Caki2 (cell line): ENCODE measurements around the gene CYSRT1. TPM values are rescaled to one million over a fixed set of nuclear protein-coding genes. Genes with fewer than 3 reads are reported as not detected.
"Not testable (repeated sequence)": the region's sequence is repeated elsewhere in the genome, so short reads cannot be mapped to it uniquely, and the experiment has no call there.

Source experiments
- DNase-seq: peaks from one replicate; pipeline ENCODE4 v3.0.0-alpha.2; 2015; ENCODE audit warnings: low read depth
- in situ Hi-C: cut with HindIII; loops from 2 replicates; pipeline ENCODE4 v1.10.0; 2016; ENCODE audit warnings: low sequenced_read_pairs, low pct_unique_long_range_greater_than_20kb, mixed read lengths
- total RNA-seq: library from RNA; depleted of rRNA; stranded (reverse); fragments of >200 nt; shearing (Covaris generic); gene quantifications from 2 replicates; pipeline ENCODE4 v1.2.3, GENCODE V29; 2014; ENCODE audit warnings: low replicate concordance

The CYSRT1 gene
- total RNA-seq, 1 experiment from 2014 or later, result 0.61 TPM

- DNase-seq, result no peak
- in situ Hi-C loops, result no loop called here
Observed at GRCh38 chr9:137242269-137243203, 17.6 kb downstream of the CYSRT1 start.

- DNase-seq, in situ Hi-C loops: not testable (repeated sequence)
Observed at GRCh38 chr9:137243266-137243625, 18.3 kb downstream of the CYSRT1 start.

DNA sequence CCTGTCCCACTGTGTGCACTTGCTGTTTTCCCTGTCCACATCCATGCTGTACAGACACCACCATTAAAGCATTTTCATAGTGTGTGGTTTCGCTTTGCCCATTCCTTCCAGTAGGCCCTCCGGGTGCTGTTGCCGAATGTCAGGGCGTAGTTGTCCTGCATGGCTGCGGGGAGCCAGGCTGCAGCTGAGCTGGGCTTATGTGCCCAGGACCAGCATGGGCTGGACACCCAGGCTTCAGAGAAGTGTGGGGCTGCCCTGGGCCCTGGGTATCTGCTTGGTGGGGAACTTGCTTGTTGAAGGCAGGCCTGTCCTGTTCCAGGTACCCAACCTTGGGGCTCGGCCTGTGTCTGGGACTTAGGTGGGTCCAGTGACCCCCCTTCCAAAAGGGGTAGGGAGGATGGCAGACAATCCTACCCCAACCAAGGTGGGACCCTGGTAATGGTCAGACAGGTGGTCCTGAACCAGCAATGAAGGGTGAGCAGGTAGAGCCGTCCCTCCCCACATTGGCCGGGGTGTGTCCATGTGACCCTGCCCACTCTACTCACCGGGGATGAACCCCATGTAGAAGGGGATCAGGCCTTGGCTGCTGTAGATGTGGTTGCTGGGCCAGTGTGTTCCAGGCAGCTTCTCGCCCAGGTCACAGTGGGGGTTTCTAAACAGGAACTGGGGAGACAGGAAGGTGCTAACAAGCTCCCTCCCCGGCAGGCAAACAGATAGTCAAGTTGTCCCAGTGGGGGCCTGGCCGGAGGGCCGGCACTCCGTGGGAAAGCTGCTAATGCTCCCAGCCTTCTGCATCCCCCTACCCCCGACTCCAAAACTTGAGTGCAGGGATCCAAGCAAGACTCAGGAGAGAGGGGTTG lies 18.9 kb downstream of the CYSRT1 start:
- no peak for DNase-seq
- in situ Hi-C loops, result no loop called here

DNA sequence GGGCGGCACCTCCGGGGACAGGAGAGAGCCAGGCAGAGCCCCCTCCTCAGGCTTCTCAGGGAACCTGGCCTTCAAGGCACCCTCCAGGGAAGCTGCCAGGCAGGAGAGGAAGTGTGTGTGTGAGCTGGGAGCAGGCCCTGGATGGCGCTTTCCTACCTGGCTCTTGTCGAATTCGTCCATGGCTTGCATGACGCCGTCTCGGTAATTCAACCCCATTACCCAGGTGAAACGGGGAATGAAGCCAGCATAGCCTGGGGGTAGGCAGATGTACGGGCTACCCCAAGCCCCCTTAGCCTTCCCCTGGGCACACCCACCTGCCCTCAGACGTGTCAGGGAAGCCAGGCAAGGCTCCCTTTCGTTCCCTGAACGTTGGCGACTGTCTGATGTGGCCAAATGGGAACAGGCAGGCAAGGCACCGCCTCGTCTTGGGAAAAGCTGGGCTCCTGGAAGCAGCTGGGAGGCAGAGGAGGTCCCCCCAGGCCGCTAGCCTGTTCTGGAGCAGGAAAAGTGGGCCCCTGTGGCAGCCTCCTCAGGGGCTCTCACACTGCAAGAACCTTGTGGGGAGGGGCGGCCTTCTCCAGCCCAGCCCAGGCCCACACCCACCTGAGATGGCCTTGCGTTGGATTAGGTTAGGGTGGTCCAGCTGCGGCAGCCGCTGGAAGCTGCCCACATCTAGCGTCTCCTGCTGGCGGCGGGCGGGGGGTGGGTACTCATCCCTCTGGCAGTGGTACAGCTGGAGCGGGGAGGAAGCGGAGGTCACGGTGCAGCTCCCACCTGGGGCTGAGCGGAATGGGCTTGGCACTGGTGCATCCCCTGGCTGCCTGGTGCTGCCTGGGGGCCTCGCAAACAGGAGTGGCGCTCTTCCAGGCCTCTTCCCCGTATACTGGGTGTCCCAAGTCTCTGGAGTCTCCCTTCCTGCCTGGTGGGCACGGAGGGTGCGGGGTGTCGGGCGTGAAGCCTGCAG lies 19.8 kb downstream of the CYSRT1 start:
- DNase-seq, result no peak
- in situ Hi-C loops, result no loop called here

- in situ Hi-C loops, result no loop called here
- no peak for DNase-seq
Observed at GRCh38 chr9:137245450-137246421, 20.8 kb downstream of the CYSRT1 start.

DNA sequence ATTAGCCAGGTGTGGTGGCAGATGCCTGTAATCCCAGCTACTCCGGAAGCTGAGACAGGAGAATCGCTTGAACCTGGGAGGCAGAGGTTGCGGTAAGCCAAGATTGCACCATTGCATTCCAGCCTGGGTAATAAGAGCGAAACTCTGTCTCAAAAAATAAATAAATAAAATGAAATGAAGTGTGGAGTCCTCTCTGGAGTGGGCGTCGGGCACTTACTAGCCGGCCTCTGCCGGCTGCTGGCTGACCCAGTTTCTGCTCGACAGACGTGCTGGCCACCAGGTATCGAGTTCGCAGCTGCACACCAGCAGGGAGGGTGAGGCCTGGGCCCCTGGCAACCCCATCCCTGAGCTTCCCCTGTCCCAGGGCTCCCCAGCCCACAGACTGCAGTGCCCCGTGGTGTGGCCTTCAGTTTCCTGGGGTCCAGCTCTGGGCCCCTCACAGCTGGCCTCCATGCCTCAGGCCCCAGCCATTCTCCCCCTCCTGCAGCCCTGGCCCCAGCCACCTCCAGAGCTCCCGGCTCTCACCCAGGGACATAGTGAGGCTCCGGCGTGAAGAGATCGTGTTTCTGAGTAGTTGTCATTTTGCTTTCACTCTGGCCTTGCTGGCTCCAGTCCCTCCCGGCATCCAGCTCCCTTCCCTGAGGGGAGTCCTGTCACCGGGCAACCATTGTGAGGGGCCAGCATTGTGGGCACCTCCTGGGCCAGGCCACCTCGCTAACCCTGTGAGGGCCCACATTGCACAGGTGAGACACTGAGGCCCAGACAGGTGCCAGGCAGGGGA lies 22.4 kb downstream of the CYSRT1 start:
- no peak for DNase-seq
- in situ Hi-C loops, result no loop called here

- in situ Hi-C loops, result no loop called here
Observed at GRCh38 chr9:137247916-137248175, 22.9 kb downstream of the CYSRT1 start.

GRCh38 chr9:137250329-137251193 lies 25.6 kb downstream of the CYSRT1 start:
- no peak for DNase-seq
- in situ Hi-C loops, result no loop called here

More at GRCh38 chr9:137247916-137248175, 22.9 kb downstream of the CYSRT1 start:
- DNase-seq, result no peak

DNA sequence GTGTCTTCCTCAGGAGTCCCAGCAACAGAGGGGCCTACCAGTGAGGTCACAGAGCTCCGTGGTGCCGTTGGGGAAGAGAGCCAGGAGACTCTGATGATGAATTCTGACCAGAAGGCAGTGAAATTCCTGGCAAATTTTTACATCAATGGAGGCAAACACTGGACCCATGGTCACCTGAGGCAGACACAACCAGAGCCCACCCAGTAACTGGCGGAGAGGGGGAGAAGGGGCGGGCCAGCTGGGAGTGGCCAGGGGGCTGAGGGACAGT lies 26.2 kb downstream of the CYSRT1 start, which contains the start of gene STPG3:
Gene STPG3, plus strand, starts transcription at position 93 of the 268 bp plus-strand sequence. Its CDS starts 1 bp downstream, at position 94.
- no peak for DNase-seq
- in situ Hi-C loops, result no loop called here

DNA sequence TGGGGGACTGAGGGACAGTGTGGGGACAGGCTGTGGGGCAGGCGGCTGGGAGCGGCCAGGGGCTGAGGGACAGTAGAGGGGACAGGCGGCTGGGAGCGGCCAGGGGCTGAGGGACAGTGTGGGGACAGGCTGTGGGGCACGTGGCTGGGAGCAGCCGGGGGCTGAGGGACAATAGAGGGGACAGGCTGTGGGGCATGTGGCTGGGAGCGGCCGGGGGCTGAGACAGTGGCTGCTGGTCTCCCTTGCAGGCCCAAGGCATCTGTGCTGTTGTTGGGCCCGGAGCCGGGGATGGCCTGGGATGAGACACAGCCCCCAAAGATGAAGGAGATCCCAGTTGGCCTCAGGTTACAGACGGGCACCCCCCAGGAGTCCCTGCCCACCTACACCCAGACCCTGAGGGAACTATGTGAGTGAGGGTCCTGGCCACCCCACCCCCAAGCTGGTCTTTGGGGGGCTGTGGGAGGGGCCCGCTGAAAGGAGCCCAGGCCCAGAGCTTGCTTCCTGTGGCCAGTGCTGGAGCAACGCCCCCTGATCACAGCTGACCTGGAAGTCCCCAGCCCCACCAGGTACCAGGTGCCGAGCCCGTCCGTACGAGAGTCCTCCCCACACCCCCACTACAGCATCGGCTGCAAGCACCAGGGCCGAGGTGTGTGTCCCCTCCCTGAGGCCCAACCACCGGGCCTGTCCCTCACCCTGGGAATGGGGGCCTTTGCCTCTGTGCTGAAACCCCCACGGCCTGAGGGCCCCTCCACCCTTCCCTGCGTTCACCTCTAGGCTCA lies 26.7 kb downstream of the CYSRT1 start:
- DNase-seq, result no peak
- in situ Hi-C loops, result no loop called here

DNA sequence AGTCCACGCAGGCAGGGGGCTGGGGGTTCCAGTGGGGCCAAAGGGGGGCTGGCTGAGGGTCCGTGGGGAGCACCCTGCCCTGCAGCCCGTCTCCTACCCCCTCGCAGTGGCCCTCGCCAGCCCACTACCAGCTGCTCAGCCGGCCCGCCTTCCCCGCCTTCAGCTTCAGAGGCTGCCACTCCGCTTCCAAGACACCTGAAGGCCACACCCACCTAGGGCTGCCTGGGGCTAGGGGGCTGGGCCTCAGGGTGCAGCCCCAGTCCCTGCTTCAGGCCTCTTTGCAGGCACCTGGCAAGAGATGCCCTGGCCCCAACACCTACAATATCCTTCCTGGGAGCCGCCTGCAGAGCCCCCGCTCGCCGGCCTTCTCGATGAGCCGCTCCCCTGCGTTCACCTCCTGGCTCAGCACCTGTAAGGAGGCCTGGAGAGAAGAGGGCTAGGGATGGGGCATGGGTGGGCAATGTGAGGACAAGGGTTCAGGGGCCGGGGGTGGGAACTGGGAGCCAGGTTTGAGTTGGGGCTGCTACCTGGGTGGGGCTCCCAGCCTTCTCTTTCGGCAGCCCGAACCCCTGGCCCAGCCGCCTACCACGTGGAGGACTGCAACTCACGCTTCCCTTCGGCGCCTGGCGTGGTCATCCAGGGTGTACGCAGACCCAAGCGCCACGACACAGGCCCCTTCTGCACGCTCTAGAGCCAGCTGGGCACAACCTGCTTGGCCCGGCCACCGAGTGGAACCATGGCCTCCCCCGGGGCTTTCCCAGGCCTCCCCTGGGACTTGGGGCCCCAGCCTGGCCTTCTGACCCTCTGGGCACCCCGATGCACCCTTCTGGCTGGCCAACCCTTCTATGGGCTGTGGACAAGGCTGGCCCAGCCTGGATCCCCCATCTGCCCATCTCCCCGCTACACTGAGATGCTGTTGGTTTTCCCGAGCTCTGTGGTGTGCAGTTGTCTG lies 27.9 kb downstream of the CYSRT1 start:
- in situ Hi-C loops, result no loop called here
- DNase-seq, result no peak

DNA sequence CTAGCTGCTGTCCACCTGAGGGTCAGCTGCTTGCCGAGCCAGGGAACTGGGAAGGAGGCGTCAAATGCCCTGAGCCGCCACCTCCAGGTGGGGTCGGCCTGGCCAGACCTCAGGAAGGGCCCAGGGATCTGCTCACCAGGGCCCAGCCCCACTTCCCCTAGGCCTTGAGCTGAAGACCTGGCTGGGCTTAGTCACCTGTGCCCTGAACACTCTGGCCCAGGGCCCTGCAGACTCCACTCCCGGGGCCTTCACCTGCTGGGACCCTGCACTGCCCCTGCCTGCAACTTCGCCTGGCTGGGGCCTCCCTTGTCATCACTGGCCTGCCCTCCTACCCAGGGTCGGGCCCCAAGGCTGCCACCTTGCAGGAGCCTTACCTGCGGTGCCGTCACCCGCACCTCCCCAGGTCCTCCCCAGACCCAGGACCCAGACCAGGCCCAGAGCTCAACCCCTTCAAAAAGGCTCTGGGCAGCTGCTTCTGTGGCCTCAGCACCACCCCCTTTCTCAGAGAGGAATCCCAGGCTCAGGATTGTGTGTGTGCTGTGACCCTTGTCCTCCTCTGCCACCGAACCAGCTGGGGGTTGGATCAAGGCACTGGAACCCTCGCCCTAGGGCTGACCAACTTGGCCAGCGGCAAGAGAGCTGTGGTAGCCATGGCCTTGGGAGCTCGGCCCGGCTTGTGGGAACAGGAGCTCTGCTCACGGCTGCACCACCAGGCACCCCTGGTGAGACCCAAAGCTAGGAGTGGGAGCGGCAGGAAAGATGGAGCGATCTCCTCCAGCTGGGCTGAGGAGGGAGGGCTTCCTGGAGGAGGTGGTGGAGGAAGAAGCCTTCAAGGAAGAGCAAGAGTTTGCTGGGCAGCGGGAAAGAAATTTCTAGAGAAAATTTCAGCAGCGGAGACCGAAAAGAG lies 29.0 kb downstream of the CYSRT1 start:
- in situ Hi-C loops, result no loop called here
- no peak for DNase-seq
